LNCAP (cell line): ENCODE data around the gene ADCY10.
A peak's percentile ranks its signal among the peaks of the same experiment; 100 is the strongest.

ENCODE experiments used
- CTCF ChIP-seq: fragments of 450-650 bp; IDR thresholded peaks from 2 replicates; pipeline ENCODE4 v1.5.1; 2017; ENCODE audit warnings: mild to moderate bottlenecking

Gene ADCY10

GRCh38 chr1:167933788-167934187 is 19.9 kb upstream of the ADCY10 start:
- TF ChIP-seq CTCF: no peak

- TF ChIP-seq CTCF: no peak
Observed at GRCh38 chr1:167929725-167930124, 15.8 kb upstream of the ADCY10 start.

GRCh38 chr1:167928457-167928852 is 14.5 kb upstream of the ADCY10 start:
- no peak for TF ChIP-seq CTCF

- TF ChIP-seq CTCF: no peak
Observed at GRCh38 chr1:167927046-167927754, 13.3 kb upstream of the ADCY10 start.

- peak; percentile 77 for TF ChIP-seq CTCF
Observed at GRCh38 chr1:167926486-167926997, 12.6 kb upstream of the ADCY10 start.

GRCh38 chr1:167924543-167925231 is 10.8 kb upstream of the ADCY10 start:
- TF ChIP-seq CTCF: no peak

GRCh38 chr1:167924102-167924501 is 10.2 kb upstream of the ADCY10 start:
- TF ChIP-seq CTCF: no peak
